ENCODE measurements around the gene TALDO1. TPM values are rescaled to one million over a fixed set of nuclear protein-coding genes. Genes with fewer than 3 reads are reported as not detected.

Gene TALDO1
- total RNA-seq, 6 donors from 2014 or later: 163 to 313 (median 217) TPM

DNA sequence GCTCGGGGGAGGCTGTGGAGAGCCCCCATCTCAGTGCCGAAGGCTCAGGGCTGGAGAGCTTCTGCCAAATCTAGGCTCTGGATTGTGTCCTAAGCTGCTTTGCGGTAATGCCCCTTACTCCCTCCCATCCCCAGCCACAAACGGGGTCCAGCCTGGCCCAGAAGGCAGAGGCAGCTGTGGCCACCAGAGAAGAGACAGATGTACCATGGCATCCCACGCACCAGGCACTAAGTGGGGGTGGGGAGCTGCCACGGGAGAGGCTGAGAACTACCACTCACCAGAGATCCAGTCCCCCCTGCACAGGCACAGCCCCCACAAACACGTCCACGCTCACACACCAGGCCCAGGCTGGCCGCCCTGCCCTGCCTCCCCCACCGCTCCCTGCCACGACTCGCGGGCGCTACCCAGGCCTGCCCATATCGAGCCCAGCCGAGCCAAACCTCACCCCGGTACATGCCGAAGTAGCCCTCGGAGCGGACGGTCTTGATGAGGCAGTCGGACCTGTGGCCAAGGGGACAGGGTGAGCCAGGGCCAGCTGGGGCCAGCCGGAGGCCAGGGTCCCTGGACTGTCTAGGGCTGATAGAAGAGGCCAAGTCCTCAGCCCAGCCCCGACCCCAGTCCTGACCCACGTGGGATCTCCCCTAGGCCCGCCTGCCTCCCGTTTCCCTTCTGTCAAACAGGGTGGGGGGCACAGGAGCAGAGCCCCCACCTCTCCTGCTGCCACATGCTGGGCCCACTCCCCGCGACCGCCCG lies 46.9 kb downstream of the TALDO1 start:
- peaks cover 0 to 11% (median 5%) of the 10 kb centered on the region in 4 donors for H3K27me3 ChIP-seq
- H3K9me3 ChIP-seq: no peaks in the 10 kb centered on the region
- peaks cover 26 to 54% (median 30%) of the 10 kb centered on the region in 4 donors for H3K4me1 ChIP-seq
- peaks cover 3 to 32% (median 20%) of the 10 kb centered on the region in 4 donors for H3K36me3 ChIP-seq
- H3K4me3 ChIP-seq: peak overlapping the region in 2 of 4 donors; percentile 80 to 84
- ATAC-seq (ENCODE audit: low FRiP score in 2 of 2) (no peak), DNase-seq (peak in 1 of 2 donors; percentile 81)
- WGBS, 2 donors: 83 to 92% methylated on average over 7 to 30 of the region's 31 CpGs
- TF ChIP-seq EP300 (IDR thresholded peaks at IDR 0.05) (no peak), POLR2AphosphoS5 (IDR thresholded peaks at IDR 0.05) (no peak), POLR2A (IDR thresholded peaks at IDR 0.05) (no peak)
- TF ChIP-seq, protein P1, sequence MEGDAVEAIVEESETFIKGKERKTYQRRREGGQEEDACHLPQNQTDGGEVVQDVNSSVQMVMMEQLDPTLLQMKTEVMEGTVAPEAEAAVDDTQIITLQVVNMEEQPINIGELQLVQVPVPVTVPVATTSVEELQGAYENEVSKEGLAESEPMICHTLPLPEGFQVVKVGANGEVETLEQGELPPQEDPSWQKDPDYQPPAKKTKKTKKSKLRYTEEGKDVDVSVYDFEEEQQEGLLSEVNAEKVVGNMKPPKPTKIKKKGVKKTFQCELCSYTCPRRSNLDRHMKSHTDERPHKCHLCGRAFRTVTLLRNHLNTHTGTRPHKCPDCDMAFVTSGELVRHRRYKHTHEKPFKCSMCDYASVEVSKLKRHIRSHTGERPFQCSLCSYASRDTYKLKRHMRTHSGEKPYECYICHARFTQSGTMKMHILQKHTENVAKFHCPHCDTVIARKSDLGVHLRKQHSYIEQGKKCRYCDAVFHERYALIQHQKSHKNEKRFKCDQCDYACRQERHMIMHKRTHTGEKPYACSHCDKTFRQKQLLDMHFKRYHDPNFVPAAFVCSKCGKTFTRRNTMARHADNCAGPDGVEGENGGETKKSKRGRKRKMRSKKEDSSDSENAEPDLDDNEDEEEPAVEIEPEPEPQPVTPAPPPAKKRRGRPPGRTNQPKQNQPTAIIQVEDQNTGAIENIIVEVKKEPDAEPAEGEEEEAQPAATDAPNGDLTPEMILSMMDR (IDR thresholded peaks at IDR 0.05): no peak
- H3K27ac ChIP-seq: peak overlapping the region in 2 of 4 donors; percentile 88 to 91

- Histone ChIP-seq H3K4me1 (peaks cover 26 to 48% (median 29%) of the 10 kb centered on the region in 4 donors), H3K27me3 (peaks cover 0 to 3% (median under 1%) of the 10 kb centered on the region in 4 donors), H3K27ac (peak overlapping the region; percentile 80 to 91 (median 88)), H3K36me3 (peaks cover 3 to 32% (median 21%) of the 10 kb centered on the region in 4 donors), H3K4me3 (peak overlapping the region; percentile 56 to 84 (median 80)), H3K9me3 (no peaks in the 10 kb centered on the region)
- TF ChIP-seq EP300 (IDR thresholded peaks at IDR 0.05) (no peak), POLR2A (IDR thresholded peaks at IDR 0.05) (no peak), POLR2AphosphoS5 (IDR thresholded peaks at IDR 0.05) (no peak)
- TF ChIP-seq, protein P1 (IDR thresholded peaks at IDR 0.05): no peak
- 51 to 64% methylated on average over 19 to 36 of the region's 38 CpGs for WGBS, 2 donors
- no peak for ATAC-seq (ENCODE audit: low FRiP score in 2 of 2)
- peak; percentile 71 to 86 for DNase-seq
These were observed 47.7 kb downstream of the TALDO1 start for GRCh38 chr11:794766-795633.

DNA sequence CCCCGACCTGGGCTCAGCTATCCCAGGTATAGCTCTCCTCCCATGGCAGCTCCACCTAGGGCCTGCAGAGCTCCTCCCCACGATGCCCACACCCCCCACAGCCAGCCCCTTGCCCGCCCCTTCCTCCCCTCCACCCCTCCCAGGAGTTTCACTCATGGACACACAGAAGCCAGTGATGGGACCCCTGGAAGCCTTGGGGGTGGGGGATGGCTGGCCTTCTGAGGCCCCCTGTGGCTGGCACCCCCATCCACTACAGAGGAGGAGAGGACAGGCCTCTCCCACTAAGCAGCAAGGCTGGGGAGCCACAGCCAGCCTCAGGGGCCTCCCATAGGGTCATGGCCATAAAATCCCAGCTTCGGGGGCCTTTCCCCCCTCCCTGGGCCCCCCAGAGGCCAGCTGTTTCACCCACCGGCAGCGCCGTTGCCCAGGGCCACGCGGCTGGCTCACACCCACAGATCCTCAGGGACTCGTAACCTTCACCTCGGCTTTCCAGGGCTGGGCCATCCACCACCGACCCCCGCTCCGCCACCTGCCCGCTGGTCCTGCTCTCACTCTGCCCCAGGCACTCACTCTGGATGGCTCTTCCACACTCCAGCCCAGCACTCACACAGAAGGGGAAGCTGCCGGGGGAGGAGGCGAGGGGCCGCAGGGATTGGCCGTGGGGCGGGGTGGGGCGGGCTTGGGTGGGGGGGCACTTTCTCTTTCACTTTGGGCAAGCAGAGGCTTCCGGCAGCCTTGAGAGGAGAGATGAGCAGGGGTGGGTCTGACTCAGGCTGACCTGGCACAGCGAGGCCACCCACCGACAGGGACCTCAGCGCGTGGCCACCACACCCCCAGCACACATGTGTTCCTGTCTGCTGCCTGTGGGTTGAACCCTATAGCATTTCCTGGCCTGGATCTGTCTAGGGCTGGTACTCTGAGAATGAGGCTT lies 48.6 kb downstream of the TALDO1 start:
- H3K9me3 ChIP-seq: no peaks in the 10 kb centered on the region
- peak; percentile 86 to 89 for DNase-seq
- H3K36me3 ChIP-seq: peaks cover 3 to 36% (median 24%) of the 10 kb centered on the region in 4 donors
- TF ChIP-seq POLR2AphosphoS5 (IDR thresholded peaks at IDR 0.05) (peak; percentile 22 to 72), POLR2A (IDR thresholded peaks at IDR 0.05) (peak in 1 of 4 donors; percentile 65)
- TF ChIP-seq, protein P1 (IDR thresholded peaks at IDR 0.05): no peak
- H3K4me1 ChIP-seq: peaks cover 26 to 46% (median 29%) of the 10 kb centered on the region in 4 donors
- peak overlapping the region; percentile 80 to 91 (median 88) for H3K27ac ChIP-seq
- WGBS, 2 donors: 0 to 2% methylated on average over 5 to 15 of the region's 26 CpGs
- H3K27me3 ChIP-seq: no peaks in the 10 kb centered on the region
- ATAC-seq (ENCODE audit: low FRiP score in 2 of 2): peak; percentile 78 to 87
- H3K4me3 ChIP-seq: peak overlapping the region; percentile 56 to 84 (median 80)

DNA sequence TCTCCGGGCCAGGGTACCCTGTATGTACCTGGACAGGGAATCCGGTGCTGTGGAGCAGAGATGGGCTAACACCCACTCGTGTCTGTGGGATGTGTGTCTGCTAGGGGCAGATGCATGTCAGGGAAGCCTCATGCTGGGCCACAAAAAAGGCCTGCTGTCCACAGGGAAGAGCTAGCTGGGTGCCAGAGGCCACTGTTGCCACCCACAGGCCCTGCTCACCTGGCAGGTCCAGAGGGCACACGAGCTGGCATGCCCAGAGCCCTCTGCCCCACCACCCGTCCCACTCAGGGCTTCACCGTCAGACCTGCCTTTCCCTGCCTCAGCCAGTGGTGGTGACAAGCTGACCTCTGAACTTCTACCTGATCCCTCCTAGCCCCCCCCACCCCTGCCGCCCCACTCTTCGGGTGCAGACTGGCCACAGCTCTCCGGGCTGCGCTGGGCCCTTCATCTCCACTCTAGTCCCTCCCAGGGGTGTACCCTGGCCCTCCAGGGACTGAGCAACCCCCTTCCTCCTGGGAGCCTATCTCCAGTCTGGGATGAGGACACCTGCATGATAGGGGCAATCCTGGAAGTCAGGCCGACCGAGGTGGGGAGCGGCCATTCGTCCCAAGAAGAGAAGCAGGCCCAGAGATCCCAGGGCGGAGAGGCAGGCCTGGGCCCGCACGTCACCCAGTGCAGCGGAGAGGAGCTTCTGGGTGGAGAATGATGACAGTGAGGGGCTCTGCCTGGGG lies 49.5 kb downstream of the TALDO1 start:
- Histone ChIP-seq H3K4me3 (peak overlapping the region; percentile 78 to 84 (median 80)), H3K27me3 (no peaks in the 10 kb centered on the region), H3K27ac (peak overlapping the region; percentile 80 to 91 (median 88)), H3K4me1 (peaks cover 26 to 46% (median 29%) of the 10 kb centered on the region in 4 donors), H3K36me3 (peaks cover 0 to 35% (median 20%) of the 10 kb centered on the region in 4 donors), H3K9me3 (no peaks in the 10 kb centered on the region)
- peak in 1 of 2 donors; percentile 59 for DNase-seq
- 24 to 27% methylated on average over 5 to 9 of the region's 18 CpGs for WGBS, 2 donors
- no peak for ATAC-seq (ENCODE audit: low FRiP score in 2 of 2)
- TF ChIP-seq EP300 (IDR thresholded peaks at IDR 0.05) (no peak), POLR2A (IDR thresholded peaks at IDR 0.05) (no peak), POLR2AphosphoS5 (IDR thresholded peaks at IDR 0.05) (no peak)
- TF ChIP-seq, protein P1 (IDR thresholded peaks at IDR 0.05): no peak
